Muscle layer of duodenum (tissue), 2 donors: ENCODE data around the gene PIGQ.

ENCODE experiments used
- H3K27ac ChIP-seq: one replicate; pipeline ENCODE4 v1.7.0; 2013; ENCODE audit warnings: mild to moderate bottlenecking, low read length
- H3K27me3 ChIP-seq: one replicate; pipeline ENCODE4 v1.7.0; 2013; ENCODE audit warnings: low read depth, mild to moderate bottlenecking, control low read depth, low read length
- H3K36me3 ChIP-seq, 2 donors: one replicate each; pipeline ENCODE4 v1.7.0; 2013; ENCODE audit warnings: low read length in 2 of 2, control low read depth in 1 of 2, mild to moderate bottlenecking in 1 of 2; ENCODE audit not compliant: insufficient read depth in 2 of 2, control insufficient read depth in 1 of 2
- H3K4me1 ChIP-seq, 2 donors: one replicate each; pipeline ENCODE4 v1.7.0; 2013; ENCODE audit warnings: low read length in 2 of 2, mild to moderate bottlenecking in 2 of 2, control low read depth in 1 of 2, moderate library complexity in 1 of 2; ENCODE audit not compliant: insufficient read depth in 2 of 2, control insufficient read depth in 1 of 2
- H3K4me3 ChIP-seq, 2 donors: one replicate each; pipeline ENCODE4 v1.7.0; 2013; ENCODE audit warnings: low read length in 2 of 2, low read depth in 1 of 2, mild to moderate bottlenecking in 1 of 2
- H3K9me3 ChIP-seq, 2 donors: one replicate each; pipeline ENCODE4 v1.7.0; 2013; ENCODE audit warnings: low read length in 2 of 2, control low read depth in 1 of 2, mild to moderate bottlenecking in 1 of 2; ENCODE audit not compliant: control insufficient read depth in 1 of 2
- donor health status: healthy.

The PIGQ gene

DNA sequence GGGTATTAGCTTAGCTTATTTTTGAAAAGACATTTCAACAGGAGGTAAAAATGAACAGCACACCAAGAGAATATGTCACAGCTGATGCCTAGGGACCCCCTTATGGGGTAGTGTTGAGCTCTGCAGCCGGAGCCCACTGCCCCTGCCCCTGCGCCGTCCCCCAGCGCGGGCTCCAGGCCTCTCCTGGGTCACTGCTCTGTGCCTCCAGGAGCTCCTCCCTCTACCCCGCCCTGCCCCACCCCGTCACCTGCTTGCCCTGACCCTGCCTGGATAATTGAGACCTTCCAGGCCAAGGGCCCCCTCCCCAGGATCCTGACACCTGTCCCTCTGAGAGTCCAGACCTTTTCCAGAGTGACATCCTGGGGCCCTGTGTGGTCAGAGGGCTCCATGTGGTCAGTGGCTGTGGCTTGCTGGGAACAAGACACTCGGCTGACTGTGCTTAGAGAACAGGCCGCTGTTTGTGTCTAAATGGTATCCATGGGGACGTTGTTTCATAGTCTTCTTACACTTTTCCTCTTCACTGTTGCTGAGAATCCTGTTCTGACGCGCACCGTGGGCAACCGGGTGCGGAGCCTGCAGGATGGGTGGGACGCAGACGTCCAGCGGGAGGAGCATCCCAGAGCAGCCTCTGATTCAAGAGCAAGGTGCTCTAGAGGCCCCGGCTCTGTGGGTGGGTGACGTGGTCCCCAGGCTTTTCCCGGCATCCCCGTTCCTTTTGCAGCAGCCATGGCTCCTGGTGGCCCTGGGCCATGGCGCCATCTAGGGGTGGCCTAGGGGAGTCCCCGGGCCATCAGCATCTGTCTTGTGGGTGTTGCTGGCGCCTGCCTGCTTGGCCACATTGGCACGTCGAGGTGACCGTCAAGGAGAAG is 41.0 kb downstream of the PIGQ start:
- Histone ChIP-seq H3K36me3 (peaks cover 0 to 4% of the 10 kb centered on the region in 2 donors), H3K4me1 (peaks cover 0 to 10% of the 10 kb centered on the region in 2 donors), H3K27ac (no peak overlapping the region), H3K27me3 (no peaks in the 10 kb centered on the region), H3K4me3 (no peak overlapping the region), H3K9me3 (no peaks in the 10 kb centered on the region)

DNA sequence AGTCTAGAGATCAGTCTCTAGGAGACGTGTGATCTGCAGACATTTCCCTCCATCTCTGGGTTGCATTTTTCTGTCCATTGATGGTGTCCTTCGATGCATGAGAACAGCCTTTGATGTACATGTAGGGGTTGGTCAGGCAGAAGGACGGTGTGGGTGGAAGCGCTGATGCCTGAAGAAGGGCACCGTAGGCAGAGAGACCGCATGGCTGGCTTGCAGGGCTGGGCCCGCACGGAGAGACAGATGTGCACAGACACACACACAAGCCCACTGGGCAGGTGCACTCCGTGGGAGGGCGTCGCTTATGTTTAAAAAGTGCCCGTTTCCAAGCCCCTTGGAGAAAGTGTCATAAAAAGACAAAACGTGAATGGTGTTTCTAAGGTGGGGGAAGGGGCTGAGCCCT is 45.4 kb downstream of the PIGQ start:
- H3K27ac ChIP-seq: no peak overlapping the region
- H3K4me1 ChIP-seq: peaks cover 0 to 9% of the 10 kb centered on the region in 2 donors

DNA sequence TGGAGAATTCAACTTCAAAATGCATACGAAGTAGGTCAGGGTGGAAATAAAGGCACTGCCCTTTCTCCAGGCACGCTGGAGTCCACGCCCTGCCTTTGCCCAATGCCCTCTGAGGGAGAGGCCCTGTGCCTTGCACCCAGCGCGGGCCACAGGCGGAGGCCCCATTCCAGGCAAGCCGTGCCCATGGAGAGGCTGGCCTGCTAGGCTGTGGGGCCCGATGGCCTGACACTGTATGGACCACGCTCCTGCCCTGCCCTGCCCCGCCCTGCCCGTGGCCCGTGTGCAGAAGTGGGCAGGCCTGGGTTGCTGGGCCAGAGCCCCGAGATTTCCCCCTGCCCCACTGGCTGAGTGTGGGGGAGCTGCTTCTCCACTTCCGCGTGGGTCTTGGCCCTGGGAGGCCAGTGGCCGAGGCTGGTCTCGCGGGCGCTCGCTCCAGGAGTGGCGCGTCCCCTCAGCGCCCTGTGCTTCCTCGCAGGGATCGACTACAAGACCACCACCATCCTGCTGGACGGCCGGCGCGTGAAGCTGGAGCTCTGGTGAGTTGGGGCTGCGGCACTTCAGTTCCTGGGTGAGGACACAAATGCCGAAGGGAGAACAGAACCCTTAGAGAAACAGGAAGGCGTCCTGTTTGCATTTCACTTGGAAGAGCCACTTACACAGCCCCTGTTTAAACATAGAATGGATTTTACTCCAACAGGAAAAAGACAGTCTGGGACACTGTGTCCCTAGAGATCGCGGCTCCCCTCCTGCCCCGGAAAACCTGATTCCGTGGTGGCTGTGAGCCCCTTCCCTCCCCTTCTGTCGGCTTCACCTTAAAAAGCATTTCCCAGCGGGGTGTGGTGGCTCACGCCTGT is 47.2 kb downstream of the PIGQ start:
- H3K36me3 ChIP-seq: peaks cover 0 to 6% of the 10 kb centered on the region in 2 donors
- no peaks in the 10 kb centered on the region for H3K4me1 ChIP-seq

More for the DNA sequence above, 45.4 kb downstream of the PIGQ start:
- Histone ChIP-seq H3K27me3 (no peaks in the 10 kb centered on the region), H3K4me3 (no peak overlapping the region), H3K9me3 (no peaks in the 10 kb centered on the region), H3K36me3 (peaks cover 0 to 6% of the 10 kb centered on the region in 2 donors)

DNA sequence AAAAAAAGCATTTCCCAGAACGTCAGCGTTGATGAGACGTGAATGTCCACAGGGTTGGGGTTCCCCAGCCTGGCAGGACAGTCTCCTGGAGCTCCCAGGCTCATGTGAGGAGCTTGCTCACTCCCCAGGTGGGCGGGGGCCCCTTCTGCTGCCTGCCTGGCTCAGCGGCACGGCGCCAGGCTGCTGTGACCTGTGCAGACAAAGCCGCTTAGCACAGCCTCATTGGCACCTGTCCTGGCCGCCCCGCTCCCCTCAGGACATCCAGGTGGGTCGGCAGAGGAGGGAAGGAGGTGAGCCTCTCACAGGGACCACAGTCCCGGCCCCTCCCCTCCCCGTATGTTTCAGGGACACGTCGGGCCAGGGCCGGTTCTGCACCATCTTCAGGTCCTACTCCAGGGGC is 48.1 kb downstream of the PIGQ start:
- H3K36me3 ChIP-seq: peaks cover 0 to 6% of the 10 kb centered on the region in 2 donors
- no peaks in the 10 kb centered on the region for H3K27me3 ChIP-seq
- H3K27ac ChIP-seq: no peak overlapping the region

More for the DNA sequence above, 47.2 kb downstream of the PIGQ start:
- Histone ChIP-seq H3K27ac (no peak overlapping the region), H3K9me3 (no peaks in the 10 kb centered on the region), H3K4me3 (no peak overlapping the region), H3K27me3 (no peaks in the 10 kb centered on the region)

DNA sequence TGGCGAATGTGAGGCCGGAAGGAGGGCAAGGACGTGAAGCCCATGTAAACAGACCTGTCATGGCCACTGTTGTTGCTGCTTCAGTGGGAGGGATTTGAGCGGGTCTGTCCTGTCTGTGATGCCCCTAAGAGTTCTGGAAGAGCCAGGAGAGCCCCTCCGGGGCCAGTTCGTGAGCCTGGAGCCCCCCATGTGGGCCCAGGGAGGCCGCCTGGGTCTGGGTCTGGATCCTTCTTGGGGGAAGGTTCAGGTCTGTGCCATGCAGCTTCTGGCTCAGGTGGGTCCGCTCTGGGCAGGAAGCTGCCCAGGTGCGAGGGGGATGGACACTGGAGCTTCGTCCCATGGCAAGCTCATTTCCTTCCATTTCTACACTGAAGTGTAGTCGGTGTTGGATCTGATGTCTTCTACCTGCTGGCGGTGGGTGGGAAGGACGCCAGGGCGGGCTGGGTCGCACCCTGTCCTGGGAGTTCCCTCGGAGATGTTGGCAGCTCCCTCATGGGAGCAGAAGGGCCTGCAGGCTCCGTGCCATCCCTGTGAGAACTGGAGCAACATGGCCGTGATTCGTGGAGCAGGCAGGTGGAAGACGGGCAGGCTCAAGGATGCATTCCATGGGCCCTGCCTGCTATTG is 49.8 kb downstream of the PIGQ start:
- H3K27ac ChIP-seq: no peak overlapping the region
- no peaks in the 10 kb centered on the region for H3K9me3 ChIP-seq
- no peak overlapping the region for H3K4me3 ChIP-seq
- no peaks in the 10 kb centered on the region for H3K4me1 ChIP-seq
- no peaks in the 10 kb centered on the region for H3K27me3 ChIP-seq
- peaks cover 0 to 6% of the 10 kb centered on the region in 2 donors for H3K36me3 ChIP-seq

More for the DNA sequence above, 48.1 kb downstream of the PIGQ start:
- no peaks in the 10 kb centered on the region for H3K9me3 ChIP-seq
- H3K4me1 ChIP-seq: no peaks in the 10 kb centered on the region
- no peak overlapping the region for H3K4me3 ChIP-seq

DNA sequence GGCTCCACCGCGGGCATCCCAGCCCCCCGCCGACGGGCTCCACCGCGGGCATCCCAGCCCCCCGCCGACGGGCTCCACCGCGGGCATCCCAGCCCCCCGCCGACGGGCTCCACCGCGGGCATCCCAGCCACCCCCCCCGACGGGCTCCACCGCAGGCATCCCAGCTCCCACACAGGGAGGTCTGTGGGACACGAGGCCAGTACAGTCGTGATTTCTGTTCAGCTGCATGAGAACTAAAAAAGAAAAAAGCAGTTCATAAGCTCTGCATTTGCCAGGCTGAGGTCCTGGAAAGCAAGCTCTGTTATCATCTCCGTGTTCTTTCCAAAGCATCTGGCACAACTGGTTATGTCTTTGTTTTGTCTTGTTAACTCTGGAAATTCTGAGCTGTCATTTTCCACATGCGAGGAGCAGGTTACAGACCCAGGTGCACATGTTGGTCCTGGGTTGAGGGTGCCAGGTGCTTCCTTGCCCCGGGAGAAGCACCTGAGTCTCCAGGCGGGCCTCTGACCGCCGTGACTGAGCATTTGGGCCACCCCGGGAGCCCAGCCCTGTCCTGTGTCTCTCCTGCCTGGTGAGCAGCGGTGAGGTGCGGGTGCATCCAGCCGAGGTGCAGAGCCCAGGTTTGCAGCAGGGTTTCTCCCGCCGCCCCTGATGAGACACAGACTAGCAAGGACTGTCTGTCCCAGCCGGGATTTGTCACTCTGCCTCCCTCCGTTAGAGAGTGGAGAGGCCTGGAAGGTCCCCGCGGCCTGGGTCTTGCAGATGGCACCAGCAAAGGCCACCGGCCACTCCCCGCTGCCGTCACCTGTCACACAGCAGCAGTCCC is 51.1 kb downstream of the PIGQ start:
- H3K27ac ChIP-seq: no peak overlapping the region

DNA sequence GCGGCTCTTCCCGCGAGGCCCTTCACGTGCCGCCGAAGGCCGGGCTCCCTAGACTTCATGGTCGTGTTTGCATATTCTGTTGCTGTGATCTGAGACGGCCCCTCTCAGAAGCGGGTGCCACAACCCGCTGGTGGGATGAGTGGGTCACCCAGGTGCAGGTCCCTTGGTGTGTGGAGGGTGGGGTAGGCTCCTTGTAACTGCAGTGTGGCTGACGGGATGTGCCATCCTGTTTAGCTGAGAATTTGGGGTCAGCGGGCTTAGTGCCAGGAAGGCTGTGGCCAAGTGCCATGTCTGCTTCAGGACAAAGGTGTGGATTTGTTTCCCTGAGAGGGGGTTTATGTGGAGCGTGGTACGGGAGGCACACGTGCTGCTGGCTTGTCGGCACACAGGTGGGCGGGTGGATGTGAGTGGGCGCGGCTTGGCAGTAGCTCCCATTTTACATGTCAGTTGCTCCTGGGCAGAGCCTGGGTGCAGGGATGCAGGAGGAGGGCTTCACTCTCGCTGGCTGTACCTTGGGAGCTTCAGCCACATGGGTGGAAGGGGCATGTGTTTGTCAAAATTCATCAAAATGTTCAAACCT is 51.8 kb downstream of the PIGQ start:
- no peaks in the 10 kb centered on the region for H3K27me3 ChIP-seq
- H3K27ac ChIP-seq: no peak overlapping the region
- H3K4me1 ChIP-seq: no peaks in the 10 kb centered on the region
- no peaks in the 10 kb centered on the region for H3K9me3 ChIP-seq
- H3K4me3 ChIP-seq: no peak overlapping the region
- peaks cover 0 to 20% of the 10 kb centered on the region in 2 donors for H3K36me3 ChIP-seq

More for the DNA sequence above, 51.1 kb downstream of the PIGQ start:
- Histone ChIP-seq H3K9me3 (no peaks in the 10 kb centered on the region), H3K4me1 (no peaks in the 10 kb centered on the region), H3K36me3 (peaks cover 0 to 13% of the 10 kb centered on the region in 2 donors), H3K4me3 (no peak overlapping the region), H3K27me3 (no peaks in the 10 kb centered on the region)

DNA sequence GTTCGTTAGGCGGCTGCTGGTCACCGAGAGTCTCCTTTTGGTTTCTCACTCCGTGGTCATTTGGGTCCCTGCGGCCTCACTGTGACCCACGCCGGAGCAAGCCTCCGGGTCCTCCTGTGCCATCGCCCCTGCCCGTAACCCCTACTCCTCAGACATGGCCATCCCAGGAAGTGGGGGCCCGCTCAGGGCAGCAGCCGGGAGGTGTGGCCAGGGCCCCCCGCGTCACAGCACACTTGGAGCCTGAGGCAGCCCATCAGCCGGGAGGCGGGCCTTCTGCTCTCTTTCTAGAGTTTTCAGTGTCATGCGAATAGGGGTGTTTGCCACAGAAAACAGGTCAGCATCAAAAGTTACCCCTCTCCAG is 53.1 kb downstream of the PIGQ start:
- no peaks in the 10 kb centered on the region for H3K27me3 ChIP-seq
- no peak overlapping the region for H3K27ac ChIP-seq
- H3K36me3 ChIP-seq: peaks cover 0 to 23% of the 10 kb centered on the region in 2 donors
- no peaks in the 10 kb centered on the region for H3K4me1 ChIP-seq
- no peaks in the 10 kb centered on the region for H3K9me3 ChIP-seq
- H3K4me3 ChIP-seq: no peak overlapping the region

DNA sequence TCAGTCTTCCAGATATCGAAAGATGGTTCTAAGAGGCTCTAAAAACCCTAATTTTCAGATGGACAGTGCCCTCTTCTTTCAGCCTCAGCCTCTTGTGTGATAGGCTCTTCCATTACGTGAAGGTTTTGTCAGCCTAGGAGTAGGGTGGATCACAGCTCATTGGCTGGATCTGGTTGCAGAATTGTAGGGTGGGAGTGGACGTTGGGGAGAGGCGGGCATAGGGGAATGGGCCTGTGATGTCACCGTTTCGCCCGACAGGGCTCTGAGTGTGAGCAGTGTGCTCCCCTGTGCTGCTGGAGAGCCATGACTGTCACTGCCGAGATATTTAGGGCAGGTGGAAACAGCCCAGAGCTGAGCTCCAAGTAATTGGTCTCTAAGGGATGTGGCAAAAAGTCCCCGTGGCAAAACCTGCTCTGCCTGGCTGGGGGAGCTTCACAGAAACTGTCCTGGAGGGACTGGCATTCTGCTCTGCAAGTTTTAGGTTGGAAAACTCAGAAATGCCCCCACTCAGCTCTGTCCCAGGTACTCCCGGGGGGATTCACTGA is 54.8 kb downstream of the PIGQ start:
- Histone ChIP-seq H3K27ac (no peak overlapping the region), H3K27me3 (no peaks in the 10 kb centered on the region), H3K4me1 (peaks cover 0 to 1% of the 10 kb centered on the region in 2 donors), H3K9me3 (no peaks in the 10 kb centered on the region), H3K36me3 (peaks cover 0 to 32% of the 10 kb centered on the region in 2 donors), H3K4me3 (no peak overlapping the region)
